Measurements from ENCODE around the gene TSC22D4.

DNA sequence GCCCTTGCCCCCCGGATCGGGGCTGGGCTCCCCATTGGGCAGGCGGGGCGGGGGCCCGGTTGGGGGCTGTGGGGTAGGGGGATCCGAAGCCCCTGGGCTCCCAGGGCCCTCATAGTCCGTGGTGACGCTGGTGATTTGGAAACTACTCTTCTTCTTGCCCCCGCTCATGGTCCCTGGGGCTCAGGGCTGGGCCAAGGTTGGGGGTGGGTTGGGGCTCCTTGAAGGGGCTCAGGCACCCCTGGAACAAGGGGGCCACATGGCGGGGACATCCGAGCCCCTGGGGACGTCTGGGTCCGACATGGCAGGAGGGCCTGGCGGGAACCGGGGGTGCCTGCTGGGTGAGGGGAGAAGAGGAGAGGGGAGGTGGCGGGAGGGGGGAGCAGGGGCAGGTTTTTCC, 1.1 kb downstream of the TSC22D4 start:
- TF ChIP-seq TAF1 (conservative IDR thresholded peaks at IDR 0.05) = no peak
- TF ChIP-seq, protein P1, sequence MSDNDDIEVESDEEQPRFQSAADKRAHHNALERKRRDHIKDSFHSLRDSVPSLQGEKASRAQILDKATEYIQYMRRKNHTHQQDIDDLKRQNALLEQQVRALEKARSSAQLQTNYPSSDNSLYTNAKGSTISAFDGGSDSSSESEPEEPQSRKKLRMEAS (IDR thresholded peaks at IDR 0.05) = no peak
- TF ChIP-seq, protein P2, sequence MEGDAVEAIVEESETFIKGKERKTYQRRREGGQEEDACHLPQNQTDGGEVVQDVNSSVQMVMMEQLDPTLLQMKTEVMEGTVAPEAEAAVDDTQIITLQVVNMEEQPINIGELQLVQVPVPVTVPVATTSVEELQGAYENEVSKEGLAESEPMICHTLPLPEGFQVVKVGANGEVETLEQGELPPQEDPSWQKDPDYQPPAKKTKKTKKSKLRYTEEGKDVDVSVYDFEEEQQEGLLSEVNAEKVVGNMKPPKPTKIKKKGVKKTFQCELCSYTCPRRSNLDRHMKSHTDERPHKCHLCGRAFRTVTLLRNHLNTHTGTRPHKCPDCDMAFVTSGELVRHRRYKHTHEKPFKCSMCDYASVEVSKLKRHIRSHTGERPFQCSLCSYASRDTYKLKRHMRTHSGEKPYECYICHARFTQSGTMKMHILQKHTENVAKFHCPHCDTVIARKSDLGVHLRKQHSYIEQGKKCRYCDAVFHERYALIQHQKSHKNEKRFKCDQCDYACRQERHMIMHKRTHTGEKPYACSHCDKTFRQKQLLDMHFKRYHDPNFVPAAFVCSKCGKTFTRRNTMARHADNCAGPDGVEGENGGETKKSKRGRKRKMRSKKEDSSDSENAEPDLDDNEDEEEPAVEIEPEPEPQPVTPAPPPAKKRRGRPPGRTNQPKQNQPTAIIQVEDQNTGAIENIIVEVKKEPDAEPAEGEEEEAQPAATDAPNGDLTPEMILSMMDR (IDR thresholded peaks at IDR 0.05; ENCODE audit: low read depth, low read length, missing input control) = no peak
- no peak for TF ChIP-seq JUND (IDR thresholded peaks at IDR 0.05)
- TF ChIP-seq, protein P3, sequence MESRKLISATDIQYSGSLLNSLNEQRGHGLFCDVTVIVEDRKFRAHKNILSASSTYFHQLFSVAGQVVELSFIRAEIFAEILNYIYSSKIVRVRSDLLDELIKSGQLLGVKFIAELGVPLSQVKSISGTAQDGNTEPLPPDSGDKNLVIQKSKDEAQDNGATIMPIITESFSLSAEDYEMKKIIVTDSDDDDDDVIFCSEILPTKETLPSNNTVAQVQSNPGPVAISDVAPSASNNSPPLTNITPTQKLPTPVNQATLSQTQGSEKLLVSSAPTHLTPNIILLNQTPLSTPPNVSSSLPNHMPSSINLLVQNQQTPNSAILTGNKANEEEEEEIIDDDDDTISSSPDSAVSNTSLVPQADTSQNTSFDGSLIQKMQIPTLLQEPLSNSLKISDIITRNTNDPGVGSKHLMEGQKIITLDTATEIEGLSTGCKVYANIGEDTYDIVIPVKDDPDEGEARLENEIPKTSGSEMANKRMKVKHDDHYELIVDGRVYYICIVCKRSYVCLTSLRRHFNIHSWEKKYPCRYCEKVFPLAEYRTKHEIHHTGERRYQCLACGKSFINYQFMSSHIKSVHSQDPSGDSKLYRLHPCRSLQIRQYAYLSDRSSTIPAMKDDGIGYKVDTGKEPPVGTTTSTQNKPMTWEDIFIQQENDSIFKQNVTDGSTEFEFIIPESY (IDR thresholded peaks at IDR 0.05) = no peak
- TF ChIP-seq, protein P4, sequence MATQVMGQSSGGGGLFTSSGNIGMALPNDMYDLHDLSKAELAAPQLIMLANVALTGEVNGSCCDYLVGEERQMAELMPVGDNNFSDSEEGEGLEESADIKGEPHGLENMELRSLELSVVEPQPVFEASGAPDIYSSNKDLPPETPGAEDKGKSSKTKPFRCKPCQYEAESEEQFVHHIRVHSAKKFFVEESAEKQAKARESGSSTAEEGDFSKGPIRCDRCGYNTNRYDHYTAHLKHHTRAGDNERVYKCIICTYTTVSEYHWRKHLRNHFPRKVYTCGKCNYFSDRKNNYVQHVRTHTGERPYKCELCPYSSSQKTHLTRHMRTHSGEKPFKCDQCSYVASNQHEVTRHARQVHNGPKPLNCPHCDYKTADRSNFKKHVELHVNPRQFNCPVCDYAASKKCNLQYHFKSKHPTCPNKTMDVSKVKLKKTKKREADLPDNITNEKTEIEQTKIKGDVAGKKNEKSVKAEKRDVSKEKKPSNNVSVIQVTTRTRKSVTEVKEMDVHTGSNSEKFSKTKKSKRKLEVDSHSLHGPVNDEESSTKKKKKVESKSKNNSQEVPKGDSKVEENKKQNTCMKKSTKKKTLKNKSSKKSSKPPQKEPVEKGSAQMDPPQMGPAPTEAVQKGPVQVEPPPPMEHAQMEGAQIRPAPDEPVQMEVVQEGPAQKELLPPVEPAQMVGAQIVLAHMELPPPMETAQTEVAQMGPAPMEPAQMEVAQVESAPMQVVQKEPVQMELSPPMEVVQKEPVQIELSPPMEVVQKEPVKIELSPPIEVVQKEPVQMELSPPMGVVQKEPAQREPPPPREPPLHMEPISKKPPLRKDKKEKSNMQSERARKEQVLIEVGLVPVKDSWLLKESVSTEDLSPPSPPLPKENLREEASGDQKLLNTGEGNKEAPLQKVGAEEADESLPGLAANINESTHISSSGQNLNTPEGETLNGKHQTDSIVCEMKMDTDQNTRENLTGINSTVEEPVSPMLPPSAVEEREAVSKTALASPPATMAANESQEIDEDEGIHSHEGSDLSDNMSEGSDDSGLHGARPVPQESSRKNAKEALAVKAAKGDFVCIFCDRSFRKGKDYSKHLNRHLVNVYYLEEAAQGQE (IDR thresholded peaks at IDR 0.05) = no peak
- no peak for TF ChIP-seq RAD21 (IDR thresholded peaks at IDR 0.05)

Measured in liver (tissue), 3 donors.